Right lobe of liver (tissue), 4 donors: Measurements from ENCODE around the gene OBSCN.

ENCODE experiments used
- CTCF ChIP-seq, 4 donors: fragments of 200-600 bp in 3 of 4; fragments of 450-650 bp in 1 of 4; IDR thresholded peaks; one replicate each; pipeline versions ENCODE4 v1.5.1 to v1.8.0; 2016 to 2022; ENCODE audit warnings: antibody characterized with exemption in 4 of 4, mild to moderate bottlenecking in 2 of 4
- POLR2A ChIP-seq: fragments of 450-650 bp; IDR thresholded peaks from one replicate; pipeline ENCODE4 v1.6.1; 2017; ENCODE audit warnings: antibody characterized with exemption, mild to moderate bottlenecking
- donor health status: DM: no; HTN: no; CAD: no.
- donor health status: DM: no; HTN: no; CAD: no.
- donor health status: DM: no; HTN: yes; CAD: no.

- TF ChIP-seq POLR2A, result no peak
- peak; percentile 20 to 42 (median 38) for TF ChIP-seq CTCF (IDR thresholded peaks at IDR 0.05)
Measured at GRCh38 chr1:228393268-228393701, 185.4 kb downstream of the OBSCN start.
